Adipocyte (in vitro differentiated cells): ENCODE results near the gene SERINC5.
"Not testable (repeated sequence)": the region's sequence is repeated elsewhere in the genome, so short reads cannot be mapped to it uniquely, and the experiment has no call there.

ENCODE experiments used
- DNase-seq: peaks from one replicate; pipeline ENCODE4 v3.0.0-alpha.2; 2015; ENCODE audit warnings: low read depth
- H3K27me3 ChIP-seq: replicated peaks from 2 replicates; pipeline ENCODE4 v1.7.0; 2013; ENCODE audit warnings: mild to moderate bottlenecking, low read length, moderate library complexity; ENCODE audit not compliant: control insufficient read depth, insufficient read depth
- H3K36me3 ChIP-seq: 2 replicates; pipeline ENCODE4 v1.7.0; 2013; ENCODE audit warnings: low read length, mild to moderate bottlenecking, moderate library complexity; ENCODE audit not compliant: control insufficient read depth, insufficient read depth, severe bottlenecking
- H3K4me1 ChIP-seq: 2 replicates; pipeline ENCODE4 v1.7.0; 2013; ENCODE audit warnings: mild to moderate bottlenecking, low read length, moderate library complexity; ENCODE audit not compliant: control insufficient read depth, insufficient read depth
- H3K4me3 ChIP-seq: 2 replicates; pipeline ENCODE4 v1.7.0; 2013; ENCODE audit warnings: mild to moderate bottlenecking, low read length, moderate library complexity
- H3K9ac ChIP-seq: 2 replicates; pipeline ENCODE4 v1.7.0; 2013; ENCODE audit warnings: mild to moderate bottlenecking, low read length, moderate library complexity
- H3K9me3 ChIP-seq: 2 replicates; pipeline ENCODE4 v1.7.0; 2013; ENCODE audit warnings: mild to moderate bottlenecking, low read length, moderate library complexity; ENCODE audit not compliant: control insufficient read depth

The SERINC5 gene

DNA sequence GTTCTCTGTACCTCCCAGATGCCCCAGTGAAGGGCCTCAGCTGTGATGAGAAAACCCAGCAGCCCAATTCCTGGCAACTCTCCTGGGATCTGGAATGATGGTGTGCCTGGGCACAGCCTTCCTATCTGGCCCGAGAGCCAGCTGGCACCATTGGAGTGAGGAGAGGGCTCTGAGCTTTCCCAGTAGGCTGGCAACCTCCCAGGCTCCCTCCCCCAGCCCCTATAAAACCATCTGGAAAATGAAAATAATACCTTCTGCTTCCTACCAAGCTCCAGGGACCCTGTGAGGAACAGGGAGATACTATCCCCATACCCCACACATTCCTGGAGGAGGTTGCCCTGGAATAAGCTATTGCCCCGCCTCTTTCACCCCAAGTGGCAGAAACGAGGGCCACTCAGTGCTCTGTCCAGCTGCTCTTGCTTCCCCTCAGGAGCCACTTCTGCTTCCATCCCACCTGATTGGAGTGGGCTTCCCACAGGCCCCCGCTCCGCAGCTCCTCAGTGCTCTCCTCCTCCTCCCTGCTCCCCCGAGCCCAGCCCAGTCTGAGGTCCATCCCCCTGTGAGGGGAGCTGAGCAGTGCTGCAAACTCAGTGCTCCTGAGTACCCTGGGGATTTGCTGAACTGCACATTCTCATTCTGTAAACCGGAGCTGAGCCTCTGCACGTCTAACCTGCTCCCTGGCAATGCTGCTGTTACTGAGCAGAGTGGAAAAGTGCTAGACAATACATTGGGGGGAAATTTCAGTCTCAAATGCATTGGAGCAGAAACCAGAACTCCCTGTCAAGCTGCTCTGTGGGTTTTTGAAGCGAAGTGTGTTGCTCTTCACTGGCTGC is 146.0 kb downstream of the SERINC5 start:
- no peaks in the 10 kb centered on the region for H3K4me1 ChIP-seq
- H3K4me3 ChIP-seq: no peak overlapping the region
- no peaks in the 10 kb centered on the region for H3K9me3 ChIP-seq
- H3K27me3 ChIP-seq: peaks cover 10% of the 10 kb centered on the region
- DNase-seq: peak; percentile 16
- no peaks in the 10 kb centered on the region for H3K36me3 ChIP-seq
- no peak overlapping the region for H3K9ac ChIP-seq

DNA sequence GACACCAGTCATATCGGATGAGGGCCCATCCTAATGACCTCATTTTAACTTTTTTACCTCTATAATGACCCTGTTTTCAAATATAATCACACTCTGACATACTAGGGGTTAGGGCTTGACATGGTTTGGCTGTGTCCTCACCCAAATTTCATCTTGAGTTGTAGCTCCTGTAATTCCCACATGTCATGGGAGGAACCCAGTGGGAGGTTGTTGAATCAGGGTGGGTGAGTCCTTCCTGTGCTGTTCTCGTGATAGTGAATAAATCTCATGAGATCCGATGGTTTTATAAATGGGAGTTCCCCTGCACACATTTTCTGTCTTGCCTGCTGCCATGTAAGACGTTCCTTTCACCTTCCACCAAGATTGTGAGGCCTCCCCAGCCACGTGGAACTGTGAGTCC is 148.9 kb downstream of the SERINC5 start:
- Histone ChIP-seq H3K27me3 (peaks cover 21% of the 10 kb centered on the region), H3K4me3 (no peak overlapping the region), H3K9me3 (no peaks in the 10 kb centered on the region), H3K9ac (no peak overlapping the region), H3K4me1 (no peaks in the 10 kb centered on the region), H3K36me3 (no peaks in the 10 kb centered on the region)
- no peak for DNase-seq

DNA sequence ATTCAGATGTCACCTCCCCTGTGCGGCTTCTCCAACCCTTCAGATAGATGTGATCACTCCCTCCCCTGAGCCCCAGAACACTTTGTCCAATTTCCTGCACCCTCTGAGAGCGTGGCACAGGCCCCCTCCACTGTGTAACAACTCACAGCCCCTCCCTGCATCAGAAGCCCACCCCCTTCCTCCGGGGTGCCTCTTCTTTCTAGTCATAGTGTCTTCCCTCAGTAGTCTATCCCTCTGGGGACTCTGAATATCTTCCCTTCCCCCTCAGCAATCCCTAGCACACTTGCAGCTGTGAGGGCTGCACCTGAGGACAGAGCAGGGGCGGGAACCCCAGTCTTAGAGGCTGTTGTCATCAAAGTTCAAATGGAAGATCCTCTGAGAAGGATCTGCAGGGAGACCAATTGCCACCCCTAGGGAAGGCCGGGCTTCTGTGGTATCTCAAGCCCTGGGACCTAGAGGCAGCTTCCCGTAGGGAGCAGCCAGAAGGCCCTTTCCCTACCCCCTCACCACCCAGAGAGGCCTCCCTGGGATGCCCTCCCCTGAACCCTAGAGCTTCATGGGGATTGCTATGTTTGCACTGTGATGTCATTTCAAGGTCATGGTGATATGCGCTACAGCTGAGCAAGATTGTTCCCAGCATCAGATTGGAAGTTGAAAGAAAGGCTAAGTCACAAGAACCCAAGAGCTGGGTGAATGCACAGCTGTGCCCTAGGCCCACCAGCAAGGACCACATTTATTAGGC is 150.0 kb downstream of the SERINC5 start:
- Histone ChIP-seq H3K27me3 (peaks cover 21% of the 10 kb centered on the region), H3K36me3 (no peaks in the 10 kb centered on the region), H3K9ac (no peak overlapping the region), H3K9me3 (no peaks in the 10 kb centered on the region), H3K4me3 (no peak overlapping the region), H3K4me1 (no peaks in the 10 kb centered on the region)
- no peak for DNase-seq

DNA sequence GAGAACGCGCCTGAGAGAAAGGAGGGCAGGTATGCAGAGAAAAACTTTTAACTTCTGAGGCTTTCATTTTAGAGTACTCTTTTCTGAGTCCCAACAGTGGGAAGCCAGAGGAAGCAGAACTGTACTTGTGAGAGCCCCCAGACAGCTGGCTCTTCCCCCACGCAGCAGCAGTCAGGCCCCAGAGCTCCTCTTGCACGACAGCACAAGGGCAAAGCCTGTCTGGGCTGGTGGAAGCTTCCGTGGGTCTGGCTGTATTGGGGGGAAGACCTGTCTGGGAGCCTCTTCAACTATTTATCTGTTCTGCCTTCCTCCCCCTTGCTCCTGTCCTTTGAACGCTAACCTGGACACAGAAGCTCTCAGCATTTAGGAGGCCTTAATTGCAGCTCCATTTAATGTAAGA is 152.5 kb downstream of the SERINC5 start:
- no peaks in the 10 kb centered on the region for H3K36me3 ChIP-seq
- no peak for DNase-seq
- no peaks in the 10 kb centered on the region for H3K4me1 ChIP-seq
- H3K9ac ChIP-seq: no peak overlapping the region
- no peak overlapping the region for H3K4me3 ChIP-seq
- H3K27me3 ChIP-seq: peaks cover 12% of the 10 kb centered on the region
- no peaks in the 10 kb centered on the region for H3K9me3 ChIP-seq

DNA sequence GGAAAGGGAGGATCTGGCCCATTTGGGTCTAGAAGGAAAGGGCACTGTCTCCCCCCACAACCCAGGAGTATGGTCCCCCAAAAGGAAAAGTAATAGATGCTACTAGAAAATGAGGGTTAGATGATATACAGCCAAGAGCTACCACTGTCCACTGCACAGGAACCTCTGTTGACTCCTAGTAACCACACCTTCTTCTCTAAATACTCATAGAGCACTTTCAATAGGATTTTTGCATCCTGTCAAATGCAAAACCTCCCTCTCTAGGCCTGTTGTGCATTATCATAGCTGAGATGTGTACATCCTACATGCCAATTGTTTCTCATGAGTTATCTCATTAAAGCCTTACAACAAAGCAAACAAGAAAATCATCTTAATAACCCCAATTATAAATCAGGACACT is 153.9 kb downstream of the SERINC5 start:
- Histone ChIP-seq H3K9ac (no peak overlapping the region), H3K4me3 (no peak overlapping the region), H3K4me1 (no peaks in the 10 kb centered on the region), H3K9me3 (no peaks in the 10 kb centered on the region), H3K36me3 (no peaks in the 10 kb centered on the region), H3K27me3 (peaks cover 12% of the 10 kb centered on the region)
- DNase-seq: no peak

DNA sequence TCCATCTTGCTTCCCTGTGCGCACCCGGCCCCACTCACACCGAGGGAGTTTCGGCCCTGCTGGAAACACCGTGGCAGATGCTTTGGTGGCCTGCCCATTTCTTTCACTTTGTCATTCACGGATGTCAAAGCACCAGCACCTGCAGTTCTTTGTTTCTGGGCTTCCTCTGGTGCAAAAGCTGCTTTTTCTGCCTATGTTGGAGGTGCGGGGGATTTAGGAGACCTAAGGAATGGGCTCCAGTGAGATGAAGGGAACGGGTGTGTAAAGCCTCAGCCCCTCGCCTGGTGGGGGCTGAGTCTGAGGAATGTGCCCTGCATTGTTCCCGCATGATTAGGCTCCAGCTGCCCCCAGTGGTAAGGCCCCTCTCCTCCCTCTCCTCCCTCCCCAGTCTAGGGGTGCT is 158.4 kb downstream of the SERINC5 start:
- H3K4me3 ChIP-seq: no peak overlapping the region
- H3K27me3 ChIP-seq: peaks cover 3% of the 10 kb centered on the region
- H3K4me1 ChIP-seq: no peaks in the 10 kb centered on the region
- H3K36me3 ChIP-seq: no peaks in the 10 kb centered on the region
- no peak overlapping the region for H3K9ac ChIP-seq
- DNase-seq: no peak
- H3K9me3 ChIP-seq: no peaks in the 10 kb centered on the region

DNA sequence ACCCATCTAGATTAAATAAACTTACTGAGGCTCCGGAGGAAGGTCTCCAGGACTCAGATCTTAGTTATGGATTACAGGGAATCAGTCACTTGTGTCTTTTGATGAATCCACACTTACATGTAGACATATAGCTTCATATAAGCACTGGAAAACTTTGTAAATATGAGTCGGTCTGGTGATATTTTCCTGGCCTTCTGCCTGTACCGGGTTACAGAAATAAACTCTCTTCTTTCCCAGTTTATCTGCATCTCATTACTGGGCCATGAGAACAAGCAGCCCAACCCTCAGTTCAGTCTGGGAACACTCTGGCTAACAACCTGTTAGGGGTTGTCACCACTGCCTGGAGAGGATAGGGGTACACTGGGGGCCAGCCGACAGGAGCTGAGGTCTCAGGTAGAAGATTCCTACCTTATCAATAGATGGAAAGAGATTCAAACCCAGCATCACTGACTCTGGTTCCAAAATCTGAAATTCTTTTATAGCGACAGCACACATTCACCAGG is 161.6 kb downstream of the SERINC5 start:
- H3K4me3 ChIP-seq: no peak overlapping the region

DNA sequence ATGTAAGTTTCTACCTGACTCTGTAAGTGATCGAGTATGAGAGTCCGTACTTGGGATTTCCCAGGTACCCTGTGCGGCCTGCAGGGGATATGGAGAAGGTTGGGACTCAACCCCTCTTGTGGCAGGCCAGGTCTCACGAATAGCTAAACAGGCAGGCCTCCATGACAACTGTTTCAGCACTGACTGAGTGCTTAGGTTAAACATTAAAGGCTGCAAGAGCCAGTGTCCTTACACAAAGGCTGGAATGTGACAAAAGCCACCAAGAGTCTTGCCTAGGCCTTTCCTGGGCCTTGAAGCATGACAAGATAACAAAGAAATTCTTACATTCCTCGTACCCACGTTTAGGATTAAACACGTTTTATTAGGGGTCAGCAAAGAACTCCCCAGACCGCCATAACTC is 162.1 kb downstream of the SERINC5 start:
- H3K9me3 ChIP-seq: no peaks in the 10 kb centered on the region
- no peak for DNase-seq
- no peak overlapping the region for H3K9ac ChIP-seq
- no peaks in the 10 kb centered on the region for H3K36me3 ChIP-seq
- peaks cover 9% of the 10 kb centered on the region for H3K4me1 ChIP-seq
- no peak overlapping the region for H3K4me3 ChIP-seq
- H3K27me3 ChIP-seq: no peaks in the 10 kb centered on the region

More for the DNA sequence above, 161.6 kb downstream of the SERINC5 start:
- Histone ChIP-seq H3K9me3 (no peaks in the 10 kb centered on the region), H3K36me3 (no peaks in the 10 kb centered on the region), H3K27me3 (no peaks in the 10 kb centered on the region), H3K4me1 (peaks cover 9% of the 10 kb centered on the region), H3K9ac (no peak overlapping the region)
- no peak for DNase-seq

DNA sequence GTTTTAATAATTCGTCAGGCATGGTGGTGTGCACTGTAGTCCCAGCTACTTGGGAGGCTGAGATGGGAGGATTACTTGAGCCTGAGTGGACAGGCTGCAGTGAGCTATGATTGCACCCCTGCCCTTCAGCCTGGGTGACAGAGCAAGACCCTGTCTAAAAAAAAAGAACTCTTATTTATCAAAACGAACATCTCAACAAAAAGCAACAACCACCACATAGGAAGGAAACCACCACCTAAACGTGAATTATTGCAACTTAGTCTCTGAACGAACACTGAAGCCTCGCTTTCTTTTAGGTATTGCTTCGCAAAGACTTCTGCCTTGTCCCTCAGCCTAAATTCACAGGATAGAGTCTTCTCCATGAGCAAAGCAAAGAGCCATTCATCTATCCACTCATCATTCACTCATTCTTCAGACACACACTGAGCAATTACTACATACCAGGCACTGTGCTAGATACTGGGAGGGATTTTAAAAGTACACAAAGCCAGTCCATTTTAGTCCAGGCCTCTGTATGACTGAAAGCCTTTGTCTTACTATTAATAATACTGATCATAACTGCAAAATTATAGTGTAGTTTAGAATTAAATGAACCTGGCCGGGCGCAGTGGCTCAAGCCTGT is 163.3 kb downstream of the SERINC5 start:
- Histone ChIP-seq H3K9me3 (no peaks in the 10 kb centered on the region), H3K27me3 (no peaks in the 10 kb centered on the region), H3K36me3 (no peaks in the 10 kb centered on the region), H3K9ac (no peak overlapping the region), H3K4me3 (no peak overlapping the region), H3K4me1 (peaks cover 9% of the 10 kb centered on the region)
- DNase-seq: no peak

DNA sequence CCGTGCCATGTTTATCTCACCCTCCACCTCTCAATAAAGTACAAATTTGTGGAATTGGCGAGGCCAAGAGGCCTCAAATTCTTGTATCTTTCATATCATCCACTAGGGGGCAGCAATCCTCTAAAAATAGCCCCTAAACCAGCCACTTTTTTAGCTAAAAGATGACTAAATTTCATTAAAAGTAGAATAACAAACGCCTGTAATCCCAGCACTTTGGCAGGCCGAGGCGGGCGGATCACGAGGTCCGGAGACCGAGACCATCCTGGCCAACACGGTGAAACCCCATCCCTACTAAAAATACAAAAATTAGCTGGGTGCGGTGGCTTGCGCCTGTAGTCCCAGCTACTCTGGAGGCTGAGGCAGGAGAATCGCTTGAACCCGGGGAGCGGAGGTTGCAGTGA is 164.1 kb downstream of the SERINC5 start:
- H3K36me3 ChIP-seq, H3K4me1 ChIP-seq, H3K9me3 ChIP-seq, H3K9ac ChIP-seq, H3K27me3 ChIP-seq, H3K4me3 ChIP-seq: not testable (repeated sequence)
- DNase-seq: peak; percentile 87

DNA sequence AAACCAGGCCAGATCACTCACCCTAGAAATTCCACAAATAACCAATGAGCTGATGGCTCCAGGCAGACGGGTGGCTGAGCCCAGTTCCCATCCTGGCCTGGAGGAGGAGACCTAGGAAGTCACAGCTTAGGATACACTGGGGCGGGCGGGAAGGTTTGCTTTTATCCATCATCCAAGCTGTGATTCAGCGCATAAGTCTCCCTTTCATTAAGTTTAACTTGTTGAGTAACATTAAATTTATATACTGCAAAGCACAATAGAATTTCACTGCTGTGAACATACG is 165.0 kb downstream of the SERINC5 start:
- H3K27me3 ChIP-seq: no peaks in the 10 kb centered on the region
- no peak overlapping the region for H3K9ac ChIP-seq
- H3K36me3 ChIP-seq: no peaks in the 10 kb centered on the region
- peaks cover 9% of the 10 kb centered on the region for H3K4me1 ChIP-seq
- DNase-seq: no peak
- no peaks in the 10 kb centered on the region for H3K9me3 ChIP-seq
- H3K4me3 ChIP-seq: no peak overlapping the region
